Left hindlimb (tissue), 1 donor: Measurements from ENCODE around the gene TEAD1.
"Not testable (repeated sequence)": the region's sequence is repeated elsewhere in the genome, so short reads cannot be mapped to it uniquely, and the experiment has no call there.

ENCODE experiments used
- DNase-seq: peaks from one replicate; pipeline ENCODE4 v3.0.0-alpha.2; 2018

TEAD1 gene

GRCh38 chr11:12744826-12745502 lies 70.7 kb downstream of the TEAD1 start:
- DNase-seq: no peak

- DNase-seq: no peak
These were observed 71.6 kb downstream of the TEAD1 start for GRCh38 chr11:12745787-12746186.

DNA sequence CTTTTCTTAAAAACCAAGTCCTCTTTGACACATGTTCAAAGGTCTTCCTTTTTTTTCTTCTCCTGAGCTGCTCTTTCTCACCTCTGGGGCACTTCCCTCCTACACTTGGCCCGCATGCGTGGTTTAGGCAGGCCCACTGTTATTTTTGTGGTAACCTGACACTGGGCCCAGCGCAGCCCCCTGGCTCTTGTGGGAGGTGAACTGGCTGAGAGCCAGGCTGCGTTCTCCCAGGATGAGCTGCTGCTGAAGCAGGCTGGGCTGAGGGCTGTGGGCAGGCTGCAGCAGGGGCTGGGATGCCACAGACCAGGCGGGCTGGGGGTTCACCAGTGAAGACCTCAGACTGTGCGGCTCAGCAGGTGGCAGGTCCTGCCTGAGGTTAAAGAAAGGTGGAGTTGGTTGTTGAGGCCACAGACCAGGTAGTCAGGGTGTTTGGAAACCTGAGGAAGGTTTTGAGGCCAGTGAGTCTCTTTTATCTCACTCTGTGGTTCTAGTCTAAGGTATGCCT lies 72.4 kb downstream of the TEAD1 start:
- peak; percentile 78 for DNase-seq

GRCh38 chr11:12748561-12748960 lies 74.3 kb downstream of the TEAD1 start:
- no peak for DNase-seq

GRCh38 chr11:12749442-12749841 lies 75.2 kb downstream of the TEAD1 start:
- no peak for DNase-seq

DNA sequence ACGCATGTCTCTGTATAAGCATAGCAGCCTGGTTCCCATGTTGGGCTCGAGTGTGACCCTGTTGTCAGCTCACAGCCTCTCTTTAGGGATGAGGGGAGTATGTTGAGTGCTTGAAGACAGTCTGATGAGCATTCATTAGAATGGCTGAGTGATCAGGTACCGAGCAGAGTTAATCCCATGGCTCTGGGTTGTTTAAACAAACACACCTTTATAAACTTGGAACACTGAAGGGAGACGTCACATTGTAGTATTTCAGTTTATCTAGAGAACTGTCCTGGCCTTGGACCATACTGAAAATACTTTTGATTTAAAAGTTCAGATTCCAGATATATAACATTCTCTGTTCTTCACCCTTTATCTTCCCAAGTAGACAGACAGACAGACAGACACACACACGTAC lies 76.0 kb downstream of the TEAD1 start:
- no peak for DNase-seq

- no peak for DNase-seq
These were observed 78.8 kb downstream of the TEAD1 start for GRCh38 chr11:12752868-12753524.

GRCh38 chr11:12754021-12754420 lies 79.8 kb downstream of the TEAD1 start:
- DNase-seq: no peak

- DNase-seq: no peak
These were observed 80.5 kb downstream of the TEAD1 start for GRCh38 chr11:12754582-12755234.

DNA sequence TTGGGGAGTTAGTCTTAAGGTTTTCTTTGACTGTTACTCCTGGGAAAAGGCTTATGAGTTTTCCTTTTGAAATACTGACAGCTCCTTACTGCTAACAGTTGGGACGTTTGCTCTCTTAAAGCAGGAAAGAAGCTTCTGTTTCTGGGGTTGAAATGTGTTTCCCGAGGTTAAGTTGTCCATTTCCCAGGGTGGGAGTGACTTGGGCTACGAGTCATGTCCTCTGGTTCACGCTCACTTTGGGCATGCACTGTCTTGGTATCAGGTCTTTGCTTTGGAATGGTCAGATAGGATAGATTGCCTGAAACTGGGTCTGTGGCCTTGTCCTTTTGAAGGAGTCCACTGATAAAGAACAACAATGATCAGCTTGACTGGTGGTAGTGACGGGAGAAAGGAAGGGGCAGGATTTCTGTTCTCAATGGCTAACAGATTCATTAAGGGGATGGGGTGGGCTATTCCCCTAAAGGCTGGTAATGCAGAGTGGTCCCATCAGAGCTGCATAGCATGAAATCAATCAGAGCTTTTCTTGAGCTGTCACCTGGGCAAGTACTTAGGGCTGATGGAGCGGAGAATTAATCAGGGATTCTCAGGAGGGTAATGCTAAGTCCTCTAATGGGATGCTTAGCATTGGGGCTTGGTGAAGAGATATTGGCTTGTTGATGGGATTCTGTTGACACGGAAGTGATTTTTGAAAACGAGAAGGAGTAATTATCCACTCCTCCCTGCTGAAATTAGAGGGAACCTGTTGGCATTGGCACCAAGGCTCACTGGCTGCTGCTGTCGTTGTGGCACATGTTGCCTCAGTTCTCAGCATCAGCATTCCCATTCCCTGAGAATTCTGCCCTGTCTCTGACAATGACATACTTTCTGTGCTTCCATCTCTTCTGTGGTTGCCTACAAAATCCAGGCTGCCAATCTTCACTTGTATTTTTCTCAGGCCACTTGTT lies 81.6 kb downstream of the TEAD1 start:
- no peak for DNase-seq

DNA sequence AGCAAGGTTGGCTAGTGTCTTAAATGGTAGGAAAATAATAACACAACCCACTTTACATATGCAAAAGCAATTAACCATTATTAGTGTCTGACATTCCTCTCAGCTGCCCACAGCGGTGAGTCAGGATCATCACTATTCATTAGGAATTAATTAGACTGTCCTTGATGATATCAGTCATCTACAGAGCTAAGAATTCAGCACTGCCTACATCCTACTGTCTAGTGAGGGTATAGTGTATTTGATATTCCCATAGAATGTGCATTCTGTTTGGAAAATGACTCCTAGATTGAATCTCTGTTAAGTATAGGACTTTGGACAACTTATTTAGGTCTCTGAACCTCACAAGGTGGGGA lies 82.2 kb downstream of the TEAD1 start:
- DNase-seq: no peak

DNA sequence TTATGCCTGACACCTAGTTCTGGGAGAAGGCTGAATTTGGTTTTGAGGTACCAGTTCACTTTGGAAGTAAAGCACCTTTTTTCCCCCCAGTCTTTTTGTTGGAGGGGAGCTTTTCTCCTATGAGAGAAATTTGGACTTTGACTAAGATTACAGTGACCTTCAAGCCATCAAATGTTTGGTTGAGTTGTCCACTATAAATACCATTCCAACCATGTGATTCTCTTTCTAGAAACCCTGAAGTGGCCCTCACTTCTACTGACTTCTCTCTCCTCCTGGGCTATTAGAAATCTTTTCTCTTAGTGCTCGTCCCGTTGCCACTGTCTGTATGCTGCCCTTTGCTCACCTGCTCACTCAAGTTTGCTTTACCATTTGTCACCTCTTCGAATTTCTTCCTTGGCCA lies 82.6 kb downstream of the TEAD1 start:
- no peak for DNase-seq

DNA sequence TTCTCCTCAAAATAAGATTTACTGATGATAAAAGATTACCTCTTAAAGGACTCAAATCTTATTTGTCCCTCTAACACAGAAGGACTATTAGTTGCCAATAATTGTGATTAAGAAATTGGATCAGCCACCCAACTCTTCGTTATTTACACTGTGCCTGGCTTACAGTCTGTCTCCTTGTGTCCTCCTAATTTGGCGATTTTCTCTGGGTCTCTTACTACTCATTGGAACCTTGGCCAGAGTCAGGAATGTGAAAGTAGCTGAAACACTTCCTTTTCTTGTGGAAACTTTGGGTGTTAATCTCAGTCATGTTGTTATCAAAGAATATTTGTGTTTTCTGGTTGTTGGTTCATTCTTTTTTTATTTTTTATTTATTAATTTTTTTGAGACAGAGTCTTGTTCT lies 83.2 kb downstream of the TEAD1 start:
- DNase-seq: no peak

GRCh38 chr11:12758117-12758516 lies 83.9 kb downstream of the TEAD1 start:
- not testable (repeated sequence) for DNase-seq

GRCh38 chr11:12761029-12761428 lies 86.8 kb downstream of the TEAD1 start:
- no peak for DNase-seq

DNA sequence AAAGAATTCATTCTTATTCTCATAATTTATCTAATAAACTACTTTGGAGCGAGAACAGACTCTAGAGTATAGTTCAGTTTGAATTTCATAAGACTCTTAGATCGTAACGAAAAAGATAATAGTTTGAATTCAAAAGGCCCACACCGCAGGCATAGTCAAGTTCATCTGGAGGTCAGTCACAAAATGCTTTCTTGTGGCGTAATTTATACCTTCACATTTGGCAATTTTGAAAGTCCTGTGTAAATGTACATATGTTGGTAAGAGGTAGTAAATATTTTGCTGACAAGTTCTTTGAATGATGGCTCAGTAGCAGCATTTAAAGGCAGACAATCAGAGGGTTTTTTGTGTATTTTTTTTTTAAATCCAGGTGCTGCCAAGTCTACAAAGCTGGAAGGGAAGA lies 88.1 kb downstream of the TEAD1 start:
- DNase-seq: no peak

DNA sequence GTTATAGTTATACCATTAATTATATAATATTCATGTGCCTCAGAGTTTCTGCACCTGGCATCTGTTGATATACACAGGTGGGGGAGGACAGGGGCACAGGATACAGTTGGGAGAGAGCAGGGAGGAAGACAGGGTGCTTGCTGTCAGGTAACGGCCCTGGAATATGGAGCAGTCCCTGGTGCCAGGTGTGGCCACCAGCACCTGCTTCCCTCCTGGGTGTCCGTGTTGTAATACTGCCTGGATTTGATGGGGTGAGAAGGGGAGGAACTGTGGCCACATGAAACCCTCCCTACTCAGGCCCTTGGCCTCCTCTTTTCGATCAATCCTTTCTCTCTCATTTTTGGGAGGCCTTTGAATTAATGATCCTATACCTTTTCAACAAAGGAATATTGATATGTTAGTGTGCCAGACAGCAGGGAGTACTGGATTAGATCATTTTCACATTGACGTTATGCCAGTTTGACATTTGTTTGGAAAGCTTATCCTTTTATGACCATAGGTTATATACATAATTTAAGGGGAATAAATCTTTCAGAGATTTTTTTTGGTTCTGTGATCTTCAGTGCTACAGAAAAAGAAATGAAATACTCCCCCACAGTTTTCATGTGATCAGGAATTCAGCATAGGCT lies 88.6 kb downstream of the TEAD1 start:
- DNase-seq: no peak

DNA sequence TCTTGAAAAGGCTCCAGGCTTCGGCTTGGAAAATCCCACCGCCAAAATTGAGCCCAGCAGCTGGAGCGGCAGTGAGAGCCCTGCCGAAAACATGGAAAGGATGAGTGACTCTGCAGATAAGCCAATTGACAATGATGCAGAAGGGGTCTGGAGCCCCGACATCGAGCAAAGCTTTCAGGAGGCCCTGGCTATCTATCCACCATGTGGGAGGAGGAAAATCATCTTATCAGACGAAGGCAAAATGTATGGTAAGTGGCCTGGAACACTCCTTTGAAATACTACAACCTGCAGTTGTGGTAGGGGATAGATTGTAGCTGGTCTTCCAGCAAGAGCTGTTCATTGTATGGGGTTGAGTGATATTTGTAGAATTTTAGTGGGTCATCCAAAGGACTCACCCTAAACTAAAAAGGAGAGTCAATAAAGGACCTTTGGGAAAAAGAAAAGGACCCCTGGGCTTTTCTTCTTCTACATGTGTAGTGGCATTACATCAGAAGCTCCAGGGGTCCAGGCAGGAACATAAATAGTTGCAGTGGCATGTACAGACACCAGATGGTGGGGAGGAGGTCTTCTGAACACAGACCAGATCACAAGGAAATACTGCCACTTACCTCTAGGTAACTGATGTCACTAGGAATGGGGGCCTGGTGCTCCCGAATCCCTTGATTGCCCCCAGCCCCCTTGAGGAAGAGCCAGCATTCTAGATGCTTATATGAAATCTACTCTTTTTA lies 90.1 kb downstream of the TEAD1 start:
- DNase-seq: no peak

- peak; percentile 56 for DNase-seq
These were observed 91.2 kb downstream of the TEAD1 start for GRCh38 chr11:12765428-12765827.

DNA sequence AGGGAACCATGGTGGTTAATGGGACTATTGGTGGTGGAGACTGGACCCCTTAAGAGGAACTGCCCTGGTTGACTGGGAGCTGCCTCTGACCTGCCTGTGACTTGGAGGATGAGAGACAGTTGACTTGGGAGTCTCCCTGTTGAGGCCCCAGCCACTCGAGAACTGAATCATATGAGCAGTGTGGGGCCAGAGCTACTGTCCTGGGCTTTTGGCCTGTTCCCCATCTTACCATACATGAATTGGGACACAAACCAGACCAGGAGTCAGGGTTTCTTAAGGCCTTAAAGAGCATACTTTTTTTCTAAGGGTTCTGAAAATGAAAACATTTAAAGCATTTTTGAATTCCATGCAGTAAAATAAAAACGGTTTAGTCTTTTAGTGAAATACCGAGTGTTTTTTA lies 92.8 kb downstream of the TEAD1 start:
- no peak for DNase-seq

DNA sequence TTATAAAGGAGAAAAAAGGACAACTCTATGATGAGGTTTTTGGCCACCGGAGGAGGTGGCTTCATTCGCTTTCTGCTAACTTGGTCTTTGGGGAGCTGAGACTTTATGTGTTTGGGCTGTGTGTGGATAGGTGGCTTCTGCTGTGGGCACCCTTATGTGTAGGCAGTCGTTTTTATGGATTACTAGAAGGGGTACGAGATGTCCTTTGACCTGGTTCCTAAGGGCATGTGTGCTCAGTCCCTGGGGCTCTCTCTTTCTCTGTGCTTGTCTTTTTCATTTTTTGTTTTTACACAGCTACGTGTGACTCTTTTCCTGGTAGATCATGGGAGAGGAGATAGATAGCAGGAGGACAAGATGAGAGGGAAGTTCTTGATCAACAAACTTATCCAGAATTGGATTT lies 93.4 kb downstream of the TEAD1 start:
- DNase-seq: no peak
